Measurements from ENCODE around the gene C9orf72.

Gene C9orf72

DNA sequence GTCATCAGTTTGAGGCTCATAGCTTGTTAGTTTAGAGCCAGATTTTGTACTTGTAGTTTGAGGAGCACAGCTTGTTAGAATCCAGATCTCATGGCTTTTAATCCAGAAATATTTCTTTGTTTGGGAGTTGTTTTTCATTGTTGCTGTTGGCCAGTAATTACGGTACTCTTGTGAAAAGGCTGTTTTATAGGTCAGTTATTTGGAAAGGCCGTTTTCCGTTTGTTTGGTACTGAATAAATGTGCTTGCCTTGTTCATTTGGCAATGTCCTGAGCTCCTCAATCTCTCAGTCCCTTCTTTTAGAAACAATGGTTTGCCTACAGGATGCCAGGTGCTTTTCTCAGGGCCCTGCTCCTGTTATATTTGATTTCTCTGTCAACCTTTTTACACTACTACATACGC is 39.1 kb downstream of the C9orf72 start:
- no peak for ATAC-seq
- TF ChIP-seq SNAI2 (CRISPR knock-in tag; IDR thresholded peaks at IDR 0.05), result no peak
- TF ChIP-seq CSDC2 (CRISPR knock-in tag; IDR thresholded peaks at IDR 0.05), result no peak
- no peak for TF ChIP-seq ZNF8 (CRISPR knock-in tag; IDR thresholded peaks at IDR 0.05)
- TF ChIP-seq PPARA (CRISPR knock-in tag; IDR thresholded peaks at IDR 0.05; ENCODE audit: borderline replicate concordance), result no peak
- no peak for TF ChIP-seq ESRRG (CRISPR knock-in tag; IDR thresholded peaks at IDR 0.05)
- no peak for TF ChIP-seq TCF4 (CRISPR knock-in tag; IDR thresholded peaks at IDR 0.05; ENCODE audit: borderline replicate concordance)
- no peak for TF ChIP-seq RARB (CRISPR knock-in tag; IDR thresholded peaks at IDR 0.05)
- no peak for TF ChIP-seq ZC3H10 (CRISPR knock-in tag; IDR thresholded peaks at IDR 0.05)
- no peak for TF ChIP-seq GLIS3 (CRISPR knock-in tag; IDR thresholded peaks at IDR 0.05)
- no peak for TF ChIP-seq ZNF70 (CRISPR knock-in tag; IDR thresholded peaks at IDR 0.05)
- TF ChIP-seq, protein P1, sequence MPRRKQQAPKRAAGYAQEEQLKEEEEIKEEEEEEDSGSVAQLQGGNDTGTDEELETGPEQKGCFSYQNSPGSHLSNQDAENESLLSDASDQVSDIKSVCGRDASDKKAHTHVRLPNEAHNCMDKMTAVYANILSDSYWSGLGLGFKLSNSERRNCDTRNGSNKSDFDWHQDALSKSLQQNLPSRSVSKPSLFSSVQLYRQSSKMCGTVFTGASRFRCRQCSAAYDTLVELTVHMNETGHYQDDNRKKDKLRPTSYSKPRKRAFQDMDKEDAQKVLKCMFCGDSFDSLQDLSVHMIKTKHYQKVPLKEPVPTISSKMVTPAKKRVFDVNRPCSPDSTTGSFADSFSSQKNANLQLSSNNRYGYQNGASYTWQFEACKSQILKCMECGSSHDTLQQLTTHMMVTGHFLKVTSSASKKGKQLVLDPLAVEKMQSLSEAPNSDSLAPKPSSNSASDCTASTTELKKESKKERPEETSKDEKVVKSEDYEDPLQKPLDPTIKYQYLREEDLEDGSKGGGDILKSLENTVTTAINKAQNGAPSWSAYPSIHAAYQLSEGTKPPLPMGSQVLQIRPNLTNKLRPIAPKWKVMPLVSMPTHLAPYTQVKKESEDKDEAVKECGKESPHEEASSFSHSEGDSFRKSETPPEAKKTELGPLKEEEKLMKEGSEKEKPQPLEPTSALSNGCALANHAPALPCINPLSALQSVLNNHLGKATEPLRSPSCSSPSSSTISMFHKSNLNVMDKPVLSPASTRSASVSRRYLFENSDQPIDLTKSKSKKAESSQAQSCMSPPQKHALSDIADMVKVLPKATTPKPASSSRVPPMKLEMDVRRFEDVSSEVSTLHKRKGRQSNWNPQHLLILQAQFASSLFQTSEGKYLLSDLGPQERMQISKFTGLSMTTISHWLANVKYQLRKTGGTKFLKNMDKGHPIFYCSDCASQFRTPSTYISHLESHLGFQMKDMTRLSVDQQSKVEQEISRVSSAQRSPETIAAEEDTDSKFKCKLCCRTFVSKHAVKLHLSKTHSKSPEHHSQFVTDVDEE (CRISPR knock-in tag; IDR thresholded peaks at IDR 0.05), result no peak
- TF ChIP-seq OSR1 (CRISPR knock-in tag; IDR thresholded peaks at IDR 0.05), result no peak
- no peak for TF ChIP-seq ISL1 (CRISPR knock-in tag; IDR thresholded peaks at IDR 0.05)
- no peak for TF ChIP-seq TOX (CRISPR knock-in tag; IDR thresholded peaks at IDR 0.05; ENCODE audit: borderline replicate concordance)
- TF ChIP-seq, protein P2, sequence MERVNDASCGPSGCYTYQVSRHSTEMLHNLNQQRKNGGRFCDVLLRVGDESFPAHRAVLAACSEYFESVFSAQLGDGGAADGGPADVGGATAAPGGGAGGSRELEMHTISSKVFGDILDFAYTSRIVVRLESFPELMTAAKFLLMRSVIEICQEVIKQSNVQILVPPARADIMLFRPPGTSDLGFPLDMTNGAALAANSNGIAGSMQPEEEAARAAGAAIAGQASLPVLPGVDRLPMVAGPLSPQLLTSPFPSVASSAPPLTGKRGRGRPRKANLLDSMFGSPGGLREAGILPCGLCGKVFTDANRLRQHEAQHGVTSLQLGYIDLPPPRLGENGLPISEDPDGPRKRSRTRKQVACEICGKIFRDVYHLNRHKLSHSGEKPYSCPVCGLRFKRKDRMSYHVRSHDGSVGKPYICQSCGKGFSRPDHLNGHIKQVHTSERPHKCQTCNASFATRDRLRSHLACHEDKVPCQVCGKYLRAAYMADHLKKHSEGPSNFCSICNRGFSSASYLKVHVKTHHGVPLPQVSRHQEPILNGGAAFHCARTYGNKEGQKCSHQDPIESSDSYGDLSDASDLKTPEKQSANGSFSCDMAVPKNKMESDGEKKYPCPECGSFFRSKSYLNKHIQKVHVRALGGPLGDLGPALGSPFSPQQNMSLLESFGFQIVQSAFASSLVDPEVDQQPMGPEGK (CRISPR knock-in tag; IDR thresholded peaks at IDR 0.05; ENCODE audit: borderline replicate concordance), result no peak
- no peak for TF ChIP-seq ZFP3 (CRISPR knock-in tag; IDR thresholded peaks at IDR 0.05)
- TF ChIP-seq BACH2 (CRISPR knock-in tag; IDR thresholded peaks at IDR 0.05; ENCODE audit: borderline replicate concordance), result no peak

DNA sequence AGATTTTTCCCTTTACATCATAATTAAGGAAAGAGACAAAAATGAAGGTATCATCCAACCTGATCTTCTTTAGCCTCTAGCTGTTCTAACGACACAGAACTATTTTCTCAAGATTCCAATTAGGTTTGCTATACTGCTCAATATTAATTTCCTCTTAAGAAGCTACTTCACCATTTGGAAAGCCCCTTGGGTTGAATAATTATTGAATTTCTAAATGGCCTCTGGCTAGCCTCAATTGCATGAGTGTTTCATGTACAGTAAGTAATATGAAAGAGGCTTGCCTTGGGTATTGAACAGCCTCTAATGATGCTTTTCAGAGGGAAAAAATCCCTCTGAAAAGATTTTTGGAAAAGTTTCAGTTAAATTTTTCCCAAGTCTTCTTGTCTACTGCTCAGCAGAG is 40.0 kb downstream of the C9orf72 start:
- no peak for TF ChIP-seq PPARA (CRISPR knock-in tag; IDR thresholded peaks at IDR 0.05; ENCODE audit: borderline replicate concordance)
- TF ChIP-seq ZNF565 (CRISPR knock-in tag; conservative IDR thresholded peaks at IDR 0.05; ENCODE audit: low read depth), result no peak
- TF ChIP-seq ZNF8 (CRISPR knock-in tag; IDR thresholded peaks at IDR 0.05), result no peak
- no peak for ATAC-seq

DNA sequence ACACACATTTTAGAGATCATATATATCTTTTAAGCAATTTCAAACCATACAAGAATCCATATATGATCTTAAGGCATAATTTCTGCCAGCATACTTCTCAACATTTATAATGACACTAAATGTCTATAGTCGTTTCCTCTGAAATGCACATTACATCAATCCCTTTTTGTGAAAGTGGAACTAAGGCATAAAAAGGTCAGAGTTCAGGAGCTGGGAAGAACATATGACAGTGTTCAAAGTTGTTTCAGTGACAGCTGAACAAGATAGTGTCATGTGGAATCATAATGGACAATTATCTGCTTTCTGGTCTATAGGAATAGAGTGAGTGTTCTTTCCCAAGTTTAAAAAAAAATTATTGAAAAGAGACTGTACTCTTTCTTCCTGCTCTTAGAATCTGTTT is 41.2 kb downstream of the C9orf72 start:
- no peak for ATAC-seq
- TF ChIP-seq CSDC2 (CRISPR knock-in tag; IDR thresholded peaks at IDR 0.05) (no peak), ARNTL (CRISPR knock-in tag; IDR thresholded peaks at IDR 0.05; ENCODE audit: borderline replicate concordance, low read depth) (no peak), PPARA (CRISPR knock-in tag; IDR thresholded peaks at IDR 0.05; ENCODE audit: borderline replicate concordance) (no peak), GLIS3 (CRISPR knock-in tag; IDR thresholded peaks at IDR 0.05) (no peak), TCF4 (CRISPR knock-in tag; IDR thresholded peaks at IDR 0.05; ENCODE audit: borderline replicate concordance) (no peak), ZNF8 (CRISPR knock-in tag; IDR thresholded peaks at IDR 0.05) (no peak), SNAI2 (CRISPR knock-in tag; IDR thresholded peaks at IDR 0.05) (no peak), ESRRG (CRISPR knock-in tag; IDR thresholded peaks at IDR 0.05) (no peak), TOX (CRISPR knock-in tag; IDR thresholded peaks at IDR 0.05; ENCODE audit: borderline replicate concordance) (no peak), ZNF565 (CRISPR knock-in tag; conservative IDR thresholded peaks at IDR 0.05; ENCODE audit: low read depth) (no peak), ZC3H10 (CRISPR knock-in tag; IDR thresholded peaks at IDR 0.05) (no peak), ZFP3 (CRISPR knock-in tag; IDR thresholded peaks at IDR 0.05) (no peak)
- TF ChIP-seq, protein P3, sequence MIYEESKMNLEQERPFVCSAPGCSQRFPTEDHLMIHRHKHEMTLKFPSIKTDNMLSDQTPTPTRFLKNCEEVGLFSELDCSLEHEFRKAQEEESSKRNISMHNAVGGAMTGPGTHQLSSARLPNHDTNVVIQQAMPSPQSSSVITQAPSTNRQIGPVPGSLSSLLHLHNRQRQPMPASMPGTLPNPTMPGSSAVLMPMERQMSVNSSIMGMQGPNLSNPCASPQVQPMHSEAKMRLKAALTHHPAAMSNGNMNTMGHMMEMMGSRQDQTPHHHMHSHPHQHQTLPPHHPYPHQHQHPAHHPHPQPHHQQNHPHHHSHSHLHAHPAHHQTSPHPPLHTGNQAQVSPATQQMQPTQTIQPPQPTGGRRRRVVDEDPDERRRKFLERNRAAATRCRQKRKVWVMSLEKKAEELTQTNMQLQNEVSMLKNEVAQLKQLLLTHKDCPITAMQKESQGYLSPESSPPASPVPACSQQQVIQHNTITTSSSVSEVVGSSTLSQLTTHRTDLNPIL (CRISPR knock-in tag; IDR thresholded peaks at IDR 0.05; ENCODE audit: low read depth), result no peak

DNA sequence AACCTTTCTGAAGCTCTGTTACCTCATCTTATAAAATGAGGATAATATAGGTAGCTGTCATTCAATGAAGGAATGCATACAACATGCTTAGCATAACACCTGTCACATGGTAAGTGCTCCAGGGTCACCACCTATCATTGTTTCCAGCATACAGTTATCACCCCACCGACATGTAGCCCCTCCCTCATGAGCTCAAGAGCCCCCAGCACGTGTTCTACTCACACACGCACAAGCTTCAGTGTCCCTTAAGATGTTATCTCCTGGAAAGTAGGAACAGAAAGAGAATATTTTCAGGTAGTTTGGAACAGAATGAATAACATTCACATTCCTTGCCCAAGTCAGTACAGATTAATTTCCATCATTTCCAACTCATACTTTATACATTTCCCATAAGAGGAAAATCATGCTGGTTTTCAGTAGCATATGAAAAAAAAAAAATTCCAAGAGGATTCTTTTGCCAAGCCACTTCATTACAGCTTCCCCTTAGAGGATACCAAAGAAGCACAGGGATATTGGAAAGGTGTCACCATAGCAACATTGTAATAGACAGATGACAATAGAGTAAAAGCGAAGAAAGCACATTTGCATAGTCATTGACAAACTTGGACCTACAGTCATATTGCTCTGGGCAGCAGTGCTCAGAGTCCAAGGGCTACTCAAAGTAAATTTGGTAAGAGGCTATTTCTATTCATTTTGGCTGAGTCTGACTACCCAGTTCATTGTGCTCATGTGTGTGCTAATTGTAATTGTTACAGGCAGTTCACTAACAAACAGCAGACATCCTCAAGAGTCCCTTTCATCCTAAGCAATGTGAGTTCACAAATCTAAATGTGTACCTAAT is 42.1 kb downstream of the C9orf72 start:
- ATAC-seq, result no peak
- no peak for TF ChIP-seq TOX (CRISPR knock-in tag; IDR thresholded peaks at IDR 0.05; ENCODE audit: borderline replicate concordance)
- no peak for TF ChIP-seq PPARA (CRISPR knock-in tag; IDR thresholded peaks at IDR 0.05; ENCODE audit: borderline replicate concordance)
- TF ChIP-seq, protein P3 (CRISPR knock-in tag; IDR thresholded peaks at IDR 0.05; ENCODE audit: low read depth), result no peak
- TF ChIP-seq, protein P2 (CRISPR knock-in tag; IDR thresholded peaks at IDR 0.05; ENCODE audit: borderline replicate concordance), result no peak
- no peak for TF ChIP-seq SNAI2 (CRISPR knock-in tag; IDR thresholded peaks at IDR 0.05)
- no peak for TF ChIP-seq ZFP3 (CRISPR knock-in tag; IDR thresholded peaks at IDR 0.05)
- no peak for TF ChIP-seq ZFP30 (CRISPR knock-in tag; IDR thresholded peaks at IDR 0.05)
- no peak for TF ChIP-seq ISL1 (CRISPR knock-in tag; IDR thresholded peaks at IDR 0.05)
- TF ChIP-seq TCF4 (CRISPR knock-in tag; IDR thresholded peaks at IDR 0.05; ENCODE audit: borderline replicate concordance), result no peak
- no peak for TF ChIP-seq ARNTL (CRISPR knock-in tag; IDR thresholded peaks at IDR 0.05; ENCODE audit: borderline replicate concordance, low read depth)
- no peak for TF ChIP-seq CSDC2 (CRISPR knock-in tag; IDR thresholded peaks at IDR 0.05)
- no peak for TF ChIP-seq RARB (CRISPR knock-in tag; IDR thresholded peaks at IDR 0.05)
- TF ChIP-seq ZNF8 (CRISPR knock-in tag; IDR thresholded peaks at IDR 0.05), result no peak
- no peak for TF ChIP-seq ZC3H10 (CRISPR knock-in tag; IDR thresholded peaks at IDR 0.05)
